Endothelial cell (in vitro differentiated cells): ENCODE data around the gene KCNT2. TPM values are rescaled to one million over a fixed set of nuclear protein-coding genes. Genes with fewer than 3 reads are reported as not detected.

Experiments
- DNase-seq: peaks from one replicate; pipeline ENCODE4 v3.0.0; 2021; ENCODE audit warnings: low spot score
- H3K27ac Mint-ChIP-seq: one replicate; pipeline ENCODE4 v1.8.0; 2021; ENCODE audit warnings: mixed read lengths, inconsistent platforms; ENCODE audit not compliant: unreplicated experiment
- H3K27me3 Mint-ChIP-seq: one replicate; pipeline ENCODE4 v1.8.0; 2021; ENCODE audit warnings: mild to moderate bottlenecking, moderate library complexity, mixed read lengths, inconsistent platforms; ENCODE audit not compliant: unreplicated experiment
- H3K36me3 Mint-ChIP-seq: one replicate; pipeline ENCODE4 v1.8.0; 2021; ENCODE audit warnings: mild to moderate bottlenecking, low read depth, mixed read lengths, inconsistent platforms; ENCODE audit not compliant: unreplicated experiment
- H3K4me1 Mint-ChIP-seq: one replicate; pipeline ENCODE4 v1.8.0; 2021; ENCODE audit warnings: mild to moderate bottlenecking, mixed read lengths, inconsistent platforms; ENCODE audit not compliant: unreplicated experiment
- H3K4me3 Mint-ChIP-seq: one replicate; pipeline ENCODE4 v1.8.0; 2021; ENCODE audit warnings: mild to moderate bottlenecking, mixed read lengths, inconsistent platforms; ENCODE audit not compliant: unreplicated experiment
- H3K9me3 Mint-ChIP-seq: one replicate; pipeline ENCODE4 v1.8.0; 2021; ENCODE audit warnings: mixed read lengths, inconsistent platforms; ENCODE audit not compliant: unreplicated experiment
- CTCF ChIP-seq: fragments of 200-600 bp; sonication (generic); IDR thresholded peaks from one replicate; pipeline ENCODE4 v1.5.0; 2021; ENCODE audit warnings: antibody characterized with exemption; ENCODE audit not compliant: unreplicated experiment
- total RNA-seq: library from RNA; stranded (reverse); fragmentation: NEBNext Ultra II Directional; extraction: Animal tissue kit (Norgen Biotek cat#: 25700); gene quantifications from one replicate; pipeline ENCODE4 v1.2.1, GENCODE V29; 2021; ENCODE audit not compliant: unreplicated experiment

KCNT2 gene
- total RNA-seq, 1 donor from 2014 or later: 7.1 TPM

GRCh38 chr1:196445775-196446174, 162.5 kb downstream of the KCNT2 start:
- no peak for TF ChIP-seq CTCF
- no peak for DNase-seq
- Mint-ChIP-seq H3K9me3 (no peaks in the 10 kb centered on the region), H3K4me1 (peaks cover 8% of the 10 kb centered on the region), H3K27ac (no peak overlapping the region), H3K36me3 (no peaks in the 10 kb centered on the region), H3K27me3 (no peaks in the 10 kb centered on the region), H3K4me3 (no peak overlapping the region)

GRCh38 chr1:196444634-196445033, 163.6 kb downstream of the KCNT2 start:
- no peak overlapping the region for H3K4me3 Mint-ChIP-seq
- H3K9me3 Mint-ChIP-seq: no peaks in the 10 kb centered on the region
- DNase-seq: no peak
- no peaks in the 10 kb centered on the region for H3K36me3 Mint-ChIP-seq
- peaks cover 4% of the 10 kb centered on the region for H3K4me1 Mint-ChIP-seq
- H3K27me3 Mint-ChIP-seq: no peaks in the 10 kb centered on the region
- no peak for TF ChIP-seq CTCF
- H3K27ac Mint-ChIP-seq: no peak overlapping the region

GRCh38 chr1:196442366-196442765, 165.9 kb downstream of the KCNT2 start:
- TF ChIP-seq CTCF: no peak
- no peak overlapping the region for H3K4me3 Mint-ChIP-seq
- no peaks in the 10 kb centered on the region for H3K9me3 Mint-ChIP-seq
- DNase-seq: no peak
- H3K27ac Mint-ChIP-seq: no peak overlapping the region
- H3K4me1 Mint-ChIP-seq: peaks cover 4% of the 10 kb centered on the region
- H3K36me3 Mint-ChIP-seq: no peaks in the 10 kb centered on the region
- peaks cover 2% of the 10 kb centered on the region for H3K27me3 Mint-ChIP-seq

GRCh38 chr1:196440711-196441110, 167.5 kb downstream of the KCNT2 start:
- H3K4me3 Mint-ChIP-seq: no peak overlapping the region
- no peaks in the 10 kb centered on the region for H3K9me3 Mint-ChIP-seq
- no peaks in the 10 kb centered on the region for H3K36me3 Mint-ChIP-seq
- DNase-seq: no peak
- H3K4me1 Mint-ChIP-seq: peaks cover 4% of the 10 kb centered on the region
- H3K27me3 Mint-ChIP-seq: peaks cover 2% of the 10 kb centered on the region
- H3K27ac Mint-ChIP-seq: no peak overlapping the region
- no peak for TF ChIP-seq CTCF

- no peak overlapping the region for H3K27ac Mint-ChIP-seq
- no peaks in the 10 kb centered on the region for H3K36me3 Mint-ChIP-seq
- peaks cover 2% of the 10 kb centered on the region for H3K27me3 Mint-ChIP-seq
- peaks cover 4% of the 10 kb centered on the region for H3K4me1 Mint-ChIP-seq
- H3K9me3 Mint-ChIP-seq: no peaks in the 10 kb centered on the region
- DNase-seq: no peak
- H3K4me3 Mint-ChIP-seq: no peak overlapping the region
- TF ChIP-seq CTCF: no peak
These were observed 169.9 kb downstream of the KCNT2 start for GRCh38 chr1:196438329-196438728.
